Common myeloid progenitor, CD34-positive (primary cell): ENCODE results near the gene SIGLEC11.
A peak's percentile ranks its signal among the peaks of the same experiment; 100 is the strongest.

Experiments
- CTCF ChIA-PET: fragments of 350-600 bp; sonication (Branson Sonifier 250); formaldehyde crosslinking; loops from one replicate; lab custom pipeline; 2021; ENCODE audit warnings: antibody characterized with exemption; lab: Charles Lee
- POLR2A ChIA-PET: fragments of 350-600 bp; sonication (Branson Sonifier 250); formaldehyde crosslinking; loops from one replicate; lab custom pipeline; 2021; ENCODE audit warnings: antibody characterized with exemption; lab: Charles Lee
- DNase-seq, 3 donors: peaks; one replicate each; pipeline versions ENCODE4 v3.0.0 to v3.0.0-alpha.2; 2013
- H3K27ac ChIP-seq, 2 experiments: 1 replicate in 1 of 2; 2 replicates in 1 of 2; pipeline ENCODE4 v1.7.0; 2013; ENCODE audit warnings: inconsistent platforms in 2 of 2, low read length in 2 of 2, mild to moderate bottlenecking in 2 of 2, low read depth in 1 of 2, moderate library complexity in 1 of 2; ENCODE audit not compliant: severe bottlenecking in 2 of 2, insufficient read depth in 1 of 2, poor library complexity in 1 of 2
- H3K27me3 ChIP-seq, 5 experiments: replicated peaks in 2 of 5; 1 replicate in 3 of 5; 2 replicates in 2 of 5; pipeline versions ENCODE4 v1.6.1 to v1.7.0; 2013; ENCODE audit warnings: low read length in 4 of 5, mild to moderate bottlenecking in 2 of 5, moderate library complexity in 2 of 5, inconsistent platforms in 1 of 5; ENCODE audit not compliant: insufficient read depth in 5 of 5, control insufficient read depth in 4 of 5
- H3K36me3 ChIP-seq, 4 experiments: 1 replicate in 2 of 4; 2 replicates in 2 of 4; pipeline versions ENCODE4 v1.6.1 to v1.7.0; 2013; ENCODE audit warnings: low read length in 3 of 4, control low read depth in 1 of 4, mild to moderate bottlenecking in 1 of 4; ENCODE audit not compliant: control insufficient read depth in 4 of 4, insufficient read depth in 4 of 4
- H3K4me1 ChIP-seq, 4 experiments: 1 replicate in 3 of 4; 2 replicates in 1 of 4; pipeline versions ENCODE4 v1.6.1 to v1.7.1; 2013; ENCODE audit warnings: low read length in 3 of 4, mild to moderate bottlenecking in 3 of 4, control low read depth in 1 of 4, inconsistent platforms in 1 of 4, moderate library complexity in 1 of 4; ENCODE audit not compliant: control insufficient read depth in 4 of 4, insufficient read depth in 4 of 4; ENCODE audit errors: control extremely low read depth in 1 of 4
- H3K4me3 ChIP-seq, 7 experiments: 1 replicate in 4 of 7; 2 replicates in 3 of 7; pipeline versions ENCODE4 v1.5.1 to v1.7.0; 2013; ENCODE audit warnings: mild to moderate bottlenecking in 7 of 7, low read length in 6 of 7, moderate library complexity in 6 of 7, inconsistent platforms in 2 of 7, low read depth in 2 of 7, control low read depth in 1 of 7; ENCODE audit not compliant: insufficient read depth in 4 of 7, control insufficient read depth in 1 of 7; ENCODE audit errors: extremely low read depth in 1 of 7
- H3K9me3 ChIP-seq, 5 experiments: 1 replicate in 4 of 5; 2 replicates in 1 of 5; pipeline versions ENCODE4 v1.6.1 to v1.7.1; 2013; ENCODE audit warnings: low read length in 4 of 5, mild to moderate bottlenecking in 2 of 5, inconsistent platforms in 1 of 5, low read depth in 1 of 5, moderate library complexity in 1 of 5; ENCODE audit not compliant: control insufficient read depth in 4 of 5, insufficient read depth in 2 of 5; ENCODE audit errors: control extremely low read depth in 1 of 5
- WGBS: methylation state at CpG from one replicate; pipeline ENCODE4 v1.1.5; 2013; ENCODE audit not compliant: insufficient coverage; 5-methylcytosine and 5-hydroxymethylcytosine counted together

Gene SIGLEC11

GRCh38 chr19:49908480-49909420 is 52.2 kb downstream of the SIGLEC11 start:
- CTCF ChIA-PET, result interaction anchor here (1.2 to 2.2 kb wide), 2 partner anchors 18 to 19 kb away, joined by 4 to 6 read pairs; partner anchors contain the start of gene ATF5
- 98% methylated on average over 29 of the region's 37 CpGs for WGBS

GRCh38 chr19:49907745-49908446 is 53.1 kb downstream of the SIGLEC11 start:
- WGBS, result 98% methylated on average over 22 of the region's 23 CpGs
- ChIA-PET POLR2A (interaction anchor here (0.9 kb wide), 1 partner anchor 10 kb away, joined by 3 read pairs; no protein-coding TSS in a partner anchor), CTCF (interaction anchor here (1.0 to 2.2 kb wide), 3 partner anchors 9 to 20 kb away, joined by 3 to 6 read pairs (median 4); partner anchors contain the start of gene ATF5)
- no peak overlapping the region for H3K4me3 ChIP-seq
- peaks cover 3 to 60% (median 37%) of the 10 kb centered on the region in 4 experiments for H3K36me3 ChIP-seq
- no peaks in the 10 kb centered on the region for H3K27me3 ChIP-seq
- H3K9me3 ChIP-seq, result no peaks in the 10 kb centered on the region
- peaks cover 12 to 34% (median 18%) of the 10 kb centered on the region in 4 experiments for H3K4me1 ChIP-seq
- H3K27ac ChIP-seq, result no peak overlapping the region
- no peak for DNase-seq

More at GRCh38 chr19:49908480-49909420, 52.2 kb downstream of the SIGLEC11 start:
- H3K4me1 ChIP-seq, result peaks cover 12 to 34% (median 18%) of the 10 kb centered on the region in 4 experiments
- H3K4me3 ChIP-seq, result no peak overlapping the region
- no peaks in the 10 kb centered on the region for H3K27me3 ChIP-seq
- POLR2A ChIA-PET, result interaction anchor here (0.9 kb wide), 1 partner anchor 11 kb away, joined by 3 read pairs; no protein-coding TSS in a partner anchor
- peaks cover 5 to 68% (median 44%) of the 10 kb centered on the region in 4 experiments for H3K36me3 ChIP-seq
- DNase-seq, result no peak
- H3K9me3 ChIP-seq, result no peaks in the 10 kb centered on the region
- H3K27ac ChIP-seq, result no peak overlapping the region

GRCh38 chr19:49906879-49907564 is 54.0 kb downstream of the SIGLEC11 start:
- Histone ChIP-seq H3K36me3 (peaks cover 3 to 53% (median 33%) of the 10 kb centered on the region in 4 experiments), H3K4me3 (no peak overlapping the region), H3K9me3 (no peaks in the 10 kb centered on the region), H3K4me1 (peaks cover 12 to 29% (median 16%) of the 10 kb centered on the region in 4 experiments), H3K27ac (no peak overlapping the region), H3K27me3 (no peaks in the 10 kb centered on the region)
- ChIA-PET CTCF (interaction anchor here (1.0 kb wide), 1 partner anchor 10 kb away, joined by 3 read pairs; no protein-coding TSS in a partner anchor), POLR2A (interaction anchor here (0.6 kb wide), 1 partner anchor 30 kb away, joined by 3 read pairs; the partner anchor contains the start of gene AKT1S1)
- 98% methylated on average over 14 of the region's 16 CpGs for WGBS
- DNase-seq, result no peak

- Histone ChIP-seq H3K9me3 (no peaks in the 10 kb centered on the region), H3K4me1 (peaks cover 2 to 15% (median 5%) of the 10 kb centered on the region in 4 experiments), H3K27ac (no peak overlapping the region), H3K27me3 (no peaks in the 10 kb centered on the region), H3K36me3 (peaks cover 3 to 29% (median 22%) of the 10 kb centered on the region in 4 experiments), H3K4me3 (no peak overlapping the region)
- CTCF ChIA-PET, result no interaction called here
- POLR2A ChIA-PET, result no interaction called here
- DNase-seq, result peak in 2 of 3 donors; percentile 20 to 30
- WGBS, result 2% methylated on average over 6 of the region's 6 CpGs
Observed at GRCh38 chr19:49904136-49904535, 56.8 kb downstream of the SIGLEC11 start.
